Posterior cingulate gyrus (tissue), 11 donors: ENCODE measurements around the gene UBE2H.
"Not testable (repeated sequence)": the region's sequence is repeated elsewhere in the genome, so short reads cannot be mapped to it uniquely, and the experiment has no call there.

Experiments used
- DNase-seq, 10 donors: peaks; one replicate each; pipeline versions ENCODE4 v3.0.0 to v3.0.0-alpha.2; 2020 to 2021; ENCODE audit warnings: mixed read lengths in 3 of 10
- intact Hi-C: fragments of 100-400 bp; cut with DNase I; formaldehyde crosslinking; loops from one replicate; pipeline ENCODE4 v1.15.1; 2023

The UBE2H gene

DNA sequence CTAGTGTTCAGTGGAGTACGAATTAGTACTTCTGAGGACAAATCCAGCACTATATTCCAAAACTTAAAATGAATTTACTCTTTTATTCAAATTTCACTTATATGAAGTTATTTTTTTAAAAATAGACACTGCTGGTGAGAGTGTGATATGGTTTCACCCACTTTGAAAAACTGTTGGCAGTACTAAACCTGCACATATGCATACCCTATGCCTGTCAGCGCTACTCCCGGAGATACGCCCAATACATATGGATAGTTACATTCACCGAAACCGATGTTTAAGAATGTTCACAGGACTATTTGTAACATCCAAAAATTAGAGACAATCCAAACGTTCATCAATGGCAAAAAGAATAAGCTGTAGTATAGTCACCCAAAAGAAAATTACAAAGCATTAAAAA, 69.6 kb downstream of the UBE2H start:
- intact Hi-C loops = no loop called here
- no peak for DNase-seq

GRCh38 chr7:129882531-129882930, 70.2 kb downstream of the UBE2H start:
- DNase-seq = no peak
- intact Hi-C loops = no loop called here

DNA sequence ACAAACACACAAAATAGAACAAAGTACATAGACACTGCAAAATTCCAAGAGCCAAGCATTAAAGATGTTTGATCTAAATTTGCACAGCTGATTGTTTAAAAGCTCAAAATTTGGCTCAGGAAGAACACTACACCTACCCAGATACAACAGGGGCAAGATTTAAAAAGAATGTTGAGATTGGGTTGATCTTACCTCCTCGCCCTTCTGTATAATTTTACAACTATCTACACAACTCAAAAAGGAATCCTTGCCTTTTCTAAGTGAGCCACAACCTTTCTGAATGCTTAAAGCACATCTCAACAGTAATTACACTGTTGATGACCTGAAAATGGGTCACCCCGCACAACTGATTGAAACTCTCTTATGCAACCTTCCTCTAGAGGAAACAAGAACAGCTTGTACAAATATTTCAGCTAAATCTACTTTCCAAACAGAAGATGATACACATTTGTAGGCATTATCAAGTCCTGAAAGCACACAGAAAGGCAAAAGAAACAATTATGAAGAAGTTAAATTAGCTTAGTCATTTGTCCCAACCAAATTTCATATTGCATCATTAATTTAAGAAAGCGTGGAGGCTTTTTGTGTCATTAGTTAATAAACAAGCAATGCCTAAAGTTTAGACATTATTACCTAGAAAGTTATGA, 75.5 kb downstream of the UBE2H start:
- intact Hi-C loops = loop anchor here (10.0 kb wide), 1 partner anchor 68 kb away; no protein-coding TSS in a partner anchor
- no peak for DNase-seq

DNA sequence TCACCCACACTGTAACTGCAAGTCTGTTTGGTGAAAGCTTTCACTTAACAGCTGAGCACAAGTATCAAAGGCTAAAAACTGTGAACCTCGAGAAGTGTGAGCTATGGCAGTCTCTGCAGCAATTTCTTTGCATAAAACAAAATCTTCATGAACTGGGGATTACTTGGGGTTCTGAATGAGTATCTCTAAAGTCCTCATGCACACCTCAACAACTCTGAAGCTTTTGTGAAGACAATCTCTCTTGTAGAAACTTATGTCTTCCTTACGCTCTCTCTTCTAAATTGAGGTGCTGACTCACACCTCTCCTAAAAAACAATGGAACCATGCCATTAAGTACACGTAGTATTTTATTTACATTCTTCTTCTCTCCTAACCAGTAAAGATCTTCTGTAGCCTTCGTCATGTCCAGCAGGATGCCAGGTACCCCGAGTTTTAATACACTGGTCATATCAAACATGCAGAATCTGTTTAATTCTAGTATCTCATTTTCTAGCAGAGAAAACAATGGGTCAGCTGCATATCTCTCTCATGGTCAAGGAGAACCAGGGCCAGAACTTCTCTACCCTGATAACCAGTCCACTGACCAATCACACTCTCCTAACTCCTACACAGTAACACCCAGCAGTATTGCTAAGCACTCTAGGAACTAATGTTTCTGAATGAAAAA, 76.9 kb downstream of the UBE2H start:
- intact Hi-C loops = loop anchor here (10.0 kb wide), 1 partner anchor 69 kb away; no protein-coding TSS in a partner anchor
- no peak for DNase-seq

DNA sequence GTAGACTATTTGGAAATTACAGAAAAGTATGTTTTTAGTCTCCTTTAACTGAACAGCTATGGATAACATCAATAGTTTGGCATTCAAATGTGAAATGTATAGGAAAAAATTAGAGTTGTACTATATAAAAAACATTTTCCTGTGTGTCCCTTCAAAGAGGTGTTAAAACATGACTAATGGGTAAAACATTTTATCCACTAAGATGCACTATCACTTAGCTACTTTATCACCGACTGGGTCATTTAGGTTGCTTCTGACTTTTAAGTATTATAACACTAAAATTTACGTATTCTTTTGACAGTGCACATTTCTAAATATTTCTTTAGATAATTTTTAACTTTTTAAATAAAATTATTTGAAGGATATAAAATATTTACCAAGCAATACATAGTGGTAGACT, 77.6 kb downstream of the UBE2H start:
- DNase-seq = no peak
- intact Hi-C loops = loop anchor here (10.0 kb wide), 1 partner anchor 70 kb away; no protein-coding TSS in a partner anchor

- intact Hi-C loops = loop anchor here (10.0 kb wide), 1 partner anchor 70 kb away; no protein-coding TSS in a partner anchor
- DNase-seq = no peak
Measured at GRCh38 chr7:129874722-129875121, 78.0 kb downstream of the UBE2H start.

DNA sequence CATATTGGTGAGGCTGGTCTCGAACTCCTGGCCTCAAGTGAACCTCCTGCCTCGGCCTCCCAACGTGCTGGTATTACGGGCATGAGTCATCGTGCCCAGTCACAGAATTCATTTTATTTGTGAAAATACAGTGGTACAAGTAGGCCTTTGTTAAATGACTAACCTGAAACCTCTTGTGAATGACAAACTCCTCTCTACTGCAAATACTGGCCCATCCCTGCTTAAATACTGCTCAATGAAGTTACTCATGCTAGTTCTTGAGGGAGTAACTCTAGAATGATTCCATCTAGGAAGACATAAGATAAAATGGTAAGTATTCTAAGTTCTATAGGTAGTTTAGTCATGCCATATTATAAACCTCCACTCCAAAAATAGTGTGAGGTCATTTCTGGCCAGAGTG, 80.7 kb downstream of the UBE2H start:
- DNase-seq = no peak
- intact Hi-C loops = loop anchor here (10.0 kb wide), 1 partner anchor 73 kb away; no protein-coding TSS in a partner anchor

- intact Hi-C loops = loop anchor here (10.0 kb wide), 1 partner anchor 74 kb away; no protein-coding TSS in a partner anchor
- no peak for DNase-seq
Measured at GRCh38 chr7:129870668-129871067, 82.1 kb downstream of the UBE2H start.

GRCh38 chr7:129866251-129866650, 86.5 kb downstream of the UBE2H start:
- DNase-seq = no peak
- intact Hi-C loops = no loop called here

DNA sequence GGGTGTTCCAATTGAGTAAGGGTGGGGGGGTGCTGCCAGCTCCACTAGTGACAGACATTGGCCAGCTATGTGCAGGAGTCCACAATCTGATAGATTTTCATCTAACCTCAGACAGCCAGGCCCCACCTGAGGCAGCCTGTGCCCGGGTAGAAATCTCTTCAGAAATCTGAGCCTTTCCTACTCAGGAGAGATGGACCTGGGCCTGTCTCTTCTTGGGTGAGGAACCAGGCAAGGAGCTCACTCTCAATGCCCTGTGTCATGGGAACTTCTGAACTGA, 86.9 kb downstream of the UBE2H start:
- no peak for DNase-seq
- intact Hi-C loops = no loop called here

DNA sequence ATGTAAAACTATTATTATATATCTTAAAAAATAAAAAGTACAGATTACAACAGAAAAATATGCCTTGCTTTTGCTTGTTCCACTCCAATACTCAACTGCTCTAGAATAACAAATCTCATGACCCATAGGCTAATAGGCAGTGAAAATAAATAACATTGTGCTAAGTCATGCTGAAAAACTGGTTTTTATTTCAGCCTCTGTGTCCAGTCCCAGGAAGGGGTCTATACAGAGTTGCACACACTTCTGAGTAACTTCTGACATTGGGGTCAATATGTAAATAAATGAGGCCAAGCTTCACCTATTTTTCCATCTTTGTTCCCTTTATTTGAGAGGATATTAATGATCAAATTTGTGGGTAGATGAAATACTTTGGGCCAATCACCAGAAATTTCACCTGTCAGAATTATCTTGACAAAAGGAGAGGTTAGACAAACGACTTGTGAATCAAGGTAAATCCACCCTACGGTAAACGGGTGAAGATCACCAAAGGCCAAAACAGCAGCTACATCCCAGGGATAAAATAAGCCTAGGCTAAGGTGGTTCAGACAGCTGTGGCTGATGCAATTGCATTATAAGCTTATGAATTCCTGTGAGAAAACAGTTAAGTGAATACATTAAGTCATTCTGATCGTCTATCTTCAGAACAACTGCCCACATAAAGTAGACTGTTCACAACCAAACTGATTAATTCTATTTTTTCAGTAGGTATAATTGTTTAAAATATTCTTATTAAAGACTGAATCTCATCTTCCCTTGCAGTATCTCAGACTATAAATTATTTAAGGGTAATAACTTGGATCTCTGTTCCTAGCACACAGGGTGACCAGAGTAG, 87.5 kb downstream of the UBE2H start:
- DNase-seq = no peak
- intact Hi-C loops = no loop called here

DNA sequence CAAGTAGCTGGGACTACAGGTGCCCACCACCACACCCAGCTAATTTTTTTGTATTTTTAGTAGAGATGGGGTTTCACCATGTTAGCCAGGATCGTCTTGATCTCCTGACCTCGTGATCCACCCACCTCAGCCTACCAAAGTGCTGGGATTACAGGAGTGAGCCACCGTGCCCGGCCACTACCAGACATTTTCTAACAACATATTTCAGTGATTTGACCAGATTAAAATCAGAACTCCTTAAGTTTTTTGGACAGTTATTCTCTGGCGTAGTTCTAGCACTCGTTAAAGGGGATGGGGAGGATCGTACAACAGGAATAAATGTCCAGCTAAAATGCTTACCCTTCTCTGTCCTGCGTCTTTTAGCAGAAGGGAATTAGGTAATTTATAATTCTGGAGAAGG, 88.1 kb downstream of the UBE2H start:
- intact Hi-C loops, DNase-seq: not testable (repeated sequence)

- DNase-seq = no peak
Measured at GRCh38 chr7:129864042-129864441, 88.7 kb downstream of the UBE2H start.

DNA sequence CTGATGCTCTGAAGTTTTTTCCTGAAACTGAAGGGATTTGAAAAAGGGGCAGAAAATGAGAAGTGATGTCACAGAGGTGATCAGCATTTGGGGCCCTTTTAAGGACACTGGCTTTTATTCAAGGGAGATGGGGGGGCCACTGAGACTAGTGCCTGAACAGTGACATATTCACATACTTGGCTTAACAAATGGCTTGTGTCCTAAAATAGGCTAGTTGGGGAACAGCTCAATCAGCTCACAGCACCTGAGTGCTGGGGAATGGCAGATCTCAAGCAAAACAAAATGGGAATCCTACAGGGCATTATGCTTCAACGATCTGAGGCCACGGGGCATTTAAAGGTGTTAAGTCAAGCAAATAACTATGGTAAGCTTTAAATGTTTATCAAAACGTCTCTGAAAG, 90.1 kb downstream of the UBE2H start:
- intact Hi-C loops = no loop called here
- no peak for DNase-seq

More at GRCh38 chr7:129864042-129864441, 88.7 kb downstream of the UBE2H start:
- intact Hi-C loops = no loop called here

GRCh38 chr7:129860784-129861183, 92.0 kb downstream of the UBE2H start:
- DNase-seq, intact Hi-C loops: not testable (repeated sequence)

DNA sequence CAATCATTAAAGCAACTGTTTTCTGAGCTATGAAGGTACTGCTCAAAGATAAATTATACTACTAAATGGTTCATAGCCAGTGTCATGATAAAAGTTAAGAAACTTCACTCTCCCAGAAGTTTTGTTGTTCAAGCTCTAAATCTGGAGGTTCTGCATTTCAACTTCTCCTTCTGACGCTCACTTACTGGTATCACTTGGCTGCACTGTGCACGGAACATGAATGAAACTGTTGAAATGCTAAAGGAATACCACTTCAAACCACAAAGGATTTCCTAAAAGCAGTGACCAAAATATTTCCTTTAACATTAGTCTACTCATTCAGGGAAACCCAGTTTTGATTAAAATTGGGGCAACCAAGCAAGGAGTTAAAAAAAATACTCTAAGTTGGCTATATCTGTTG, 93.6 kb downstream of the UBE2H start:
- DNase-seq = no peak

DNA sequence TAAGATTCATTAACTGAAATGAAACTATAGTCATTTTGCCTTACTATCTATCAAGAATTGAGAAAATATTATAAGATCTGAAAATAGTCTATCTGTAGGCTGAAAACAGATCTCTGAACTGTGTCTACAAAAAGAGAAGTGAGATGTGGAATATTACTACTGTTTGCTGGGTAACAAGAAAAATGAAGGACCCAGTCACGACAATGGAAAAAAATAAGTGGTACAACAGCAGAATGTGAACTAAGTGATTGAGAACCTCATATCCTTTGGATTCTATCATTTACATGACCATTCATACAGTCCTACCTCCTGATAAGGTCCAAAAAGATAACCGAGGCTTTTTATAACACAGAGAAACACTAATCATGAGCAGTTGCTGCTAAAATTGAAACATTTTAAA, 94.3 kb downstream of the UBE2H start:
- intact Hi-C loops = no loop called here
- no peak for DNase-seq

More for the DNA sequence above, 93.6 kb downstream of the UBE2H start:
- intact Hi-C loops = no loop called here

DNA sequence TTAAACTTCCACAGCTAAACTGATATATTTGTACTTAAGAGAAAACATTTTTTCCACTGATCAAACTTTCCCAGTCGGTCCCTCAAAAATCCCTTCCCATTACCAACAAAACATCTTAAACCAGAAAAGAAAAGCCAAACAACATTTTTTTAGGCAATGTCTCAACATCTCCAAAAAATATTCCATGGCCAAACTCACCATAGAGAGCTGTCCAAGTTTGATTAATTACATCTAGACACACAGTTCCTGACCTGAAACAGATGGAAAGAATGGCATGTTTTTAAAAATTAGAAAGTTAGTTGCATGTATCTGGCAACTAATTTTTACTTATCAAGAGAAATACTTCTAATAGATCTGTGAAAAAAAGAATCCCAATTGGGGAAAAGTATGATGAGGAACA, 95.4 kb downstream of the UBE2H start:
- intact Hi-C loops = no loop called here
- DNase-seq = no peak

DNA sequence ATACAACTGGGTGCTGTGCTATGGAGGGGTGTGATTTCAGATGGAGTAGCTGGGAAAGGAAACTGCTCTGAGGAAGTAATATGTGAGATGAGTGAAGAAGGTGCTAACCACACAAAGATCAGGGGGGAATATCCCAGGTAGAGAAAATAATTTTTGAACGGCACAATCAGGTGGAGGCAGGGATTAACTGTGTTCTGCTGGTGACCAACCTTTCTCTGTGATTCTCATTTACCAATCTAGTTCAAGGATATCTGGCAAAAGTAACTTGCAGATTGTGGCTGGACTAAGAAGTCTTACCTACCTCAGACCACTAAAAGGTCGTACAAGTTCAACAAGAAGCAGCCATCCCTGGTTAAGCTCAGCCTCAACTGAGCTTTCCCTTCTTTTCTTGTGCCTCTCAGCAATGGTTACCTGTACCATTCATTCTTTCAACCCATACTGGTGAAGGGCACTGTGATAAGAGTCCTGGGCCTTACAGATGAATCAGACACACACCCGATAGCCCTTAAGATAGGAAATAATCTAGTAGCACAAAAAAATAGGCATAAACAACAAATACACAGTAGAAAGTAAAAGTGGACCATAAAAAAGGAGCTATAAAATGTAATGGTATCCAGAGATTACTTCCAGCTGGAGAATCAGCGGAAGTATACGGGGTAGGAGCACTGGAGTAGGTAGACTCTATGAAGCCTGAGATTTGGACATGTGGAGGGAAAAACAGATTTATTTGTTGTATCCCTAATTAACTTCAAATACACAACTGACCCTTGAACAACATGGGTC, 96.6 kb downstream of the UBE2H start:
- intact Hi-C loops = no loop called here
- DNase-seq = no peak

GRCh38 chr7:129855234-129855673, 97.5 kb downstream of the UBE2H start:
- DNase-seq = no peak
- intact Hi-C loops = no loop called here

- DNase-seq = no peak
- intact Hi-C loops = no loop called here
Measured at GRCh38 chr7:129854401-129854800, 98.4 kb downstream of the UBE2H start.
